Measurements from ENCODE around the gene LCE1B. TPM values are rescaled to one million over a fixed set of nuclear protein-coding genes. Genes with fewer than 3 reads are reported as not detected.

LCE1B gene
- total RNA-seq, 6 donors from 2014 or later: not detected

DNA sequence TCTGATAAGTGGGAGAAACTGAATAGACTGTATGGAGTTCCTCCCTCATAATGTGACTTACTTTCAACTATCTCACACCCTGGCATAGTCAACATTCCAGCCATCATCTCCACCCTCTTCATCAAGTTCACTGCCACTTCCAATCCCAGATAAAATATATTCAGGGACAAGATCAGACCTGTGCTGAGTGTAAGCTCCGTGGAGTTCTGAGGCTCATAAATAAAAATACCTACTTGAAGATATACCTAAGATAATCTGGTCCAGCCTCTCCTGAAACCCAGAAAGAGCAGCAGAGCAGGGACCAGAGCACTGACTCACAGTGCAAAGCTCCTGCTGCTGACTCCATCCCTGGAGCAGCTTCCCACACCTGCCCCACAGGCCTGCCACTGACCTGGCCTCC is 46.3 kb downstream of the LCE1B start:
- Histone ChIP-seq H3K9me3 (no peaks in the 10 kb centered on the region), H3K4me1 (no peaks in the 10 kb centered on the region), H3K36me3 (no peaks in the 10 kb centered on the region), H3K4me3 (no peak overlapping the region), H3K27me3 (no peaks in the 10 kb centered on the region), H3K27ac (no peak overlapping the region)
- no peak for TF ChIP-seq EP300 (IDR thresholded peaks at IDR 0.05)
- TF ChIP-seq, protein P1, sequence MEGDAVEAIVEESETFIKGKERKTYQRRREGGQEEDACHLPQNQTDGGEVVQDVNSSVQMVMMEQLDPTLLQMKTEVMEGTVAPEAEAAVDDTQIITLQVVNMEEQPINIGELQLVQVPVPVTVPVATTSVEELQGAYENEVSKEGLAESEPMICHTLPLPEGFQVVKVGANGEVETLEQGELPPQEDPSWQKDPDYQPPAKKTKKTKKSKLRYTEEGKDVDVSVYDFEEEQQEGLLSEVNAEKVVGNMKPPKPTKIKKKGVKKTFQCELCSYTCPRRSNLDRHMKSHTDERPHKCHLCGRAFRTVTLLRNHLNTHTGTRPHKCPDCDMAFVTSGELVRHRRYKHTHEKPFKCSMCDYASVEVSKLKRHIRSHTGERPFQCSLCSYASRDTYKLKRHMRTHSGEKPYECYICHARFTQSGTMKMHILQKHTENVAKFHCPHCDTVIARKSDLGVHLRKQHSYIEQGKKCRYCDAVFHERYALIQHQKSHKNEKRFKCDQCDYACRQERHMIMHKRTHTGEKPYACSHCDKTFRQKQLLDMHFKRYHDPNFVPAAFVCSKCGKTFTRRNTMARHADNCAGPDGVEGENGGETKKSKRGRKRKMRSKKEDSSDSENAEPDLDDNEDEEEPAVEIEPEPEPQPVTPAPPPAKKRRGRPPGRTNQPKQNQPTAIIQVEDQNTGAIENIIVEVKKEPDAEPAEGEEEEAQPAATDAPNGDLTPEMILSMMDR (IDR thresholded peaks at IDR 0.05): no peak
- no peak for TF ChIP-seq POLR2AphosphoS5 (IDR thresholded peaks at IDR 0.05)
- no peak for TF ChIP-seq POLR2A (IDR thresholded peaks at IDR 0.05)
- WGBS, 2 donors: 75 to 77% methylated on average over 1 of the region's 1 CpG
- no peak for DNase-seq
- no peak for ATAC-seq (ENCODE audit: low FRiP score in 2 of 2)

DNA sequence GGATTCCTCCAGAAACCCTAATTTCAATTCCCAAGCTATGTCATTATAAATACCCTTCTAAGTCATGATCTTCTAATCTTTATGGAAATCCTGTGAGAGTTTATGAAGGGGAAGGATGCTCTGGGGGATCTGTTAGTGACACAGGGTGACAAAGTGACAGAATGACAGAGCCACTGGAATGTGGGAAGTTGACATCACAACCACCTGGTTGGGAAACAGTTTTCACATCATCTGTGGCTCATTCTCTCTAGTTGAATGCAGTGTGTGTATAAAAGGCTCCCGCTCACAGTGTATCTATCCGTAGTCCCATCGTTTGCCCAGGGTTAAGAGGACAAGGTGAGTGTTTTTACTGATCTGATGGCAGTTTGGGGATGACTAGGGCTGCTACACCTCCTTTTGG is 47.9 kb downstream of the LCE1B start, which contains the start of gene LCE7A:
Gene LCE7A, plus strand, starts transcription at position 301 of the 400 bp plus-strand sequence. CDS start 702 bp downstream, outside the sequence.
- DNase-seq (no peak), ATAC-seq (ENCODE audit: low FRiP score in 2 of 2) (no peak)
- Histone ChIP-seq H3K36me3 (no peaks in the 10 kb centered on the region), H3K4me3 (no peak within 1 kb of the TSS), H3K9me3 (no peaks in the 10 kb centered on the region), H3K27ac (no peak within 1 kb of the TSS), H3K27me3 (no peaks in the 10 kb centered on the region), H3K4me1 (no peaks in the 10 kb centered on the region)
- TF ChIP-seq, protein P1 (IDR thresholded peaks at IDR 0.05): no peak
- TF ChIP-seq POLR2A (IDR thresholded peaks at IDR 0.05) (no peak), EP300 (IDR thresholded peaks at IDR 0.05) (no peak), POLR2AphosphoS5 (IDR thresholded peaks at IDR 0.05) (no peak)
- 77 to 90% methylated on average over 3 of the region's 3 CpGs for WGBS, 2 donors

DNA sequence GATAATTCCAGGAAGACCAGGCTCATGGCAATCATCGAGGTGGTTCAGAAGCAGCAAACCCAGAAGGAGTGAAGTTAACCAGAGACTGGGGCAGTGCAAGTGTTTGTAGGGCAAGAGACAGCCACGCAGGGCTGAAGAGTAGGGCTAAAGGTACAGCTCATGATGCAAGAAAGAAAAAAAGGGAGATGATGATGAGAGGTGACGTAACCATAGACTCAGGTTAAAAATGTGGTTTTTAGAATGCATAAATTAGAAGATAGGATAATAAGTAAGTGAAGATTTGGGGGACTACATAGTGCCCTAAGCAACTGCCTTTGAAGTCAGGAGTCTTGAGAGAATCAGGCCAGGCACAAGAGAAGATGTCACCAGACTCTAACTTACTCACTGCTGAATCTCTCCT is 48.4 kb downstream of the LCE1B start:
- no peaks in the 10 kb centered on the region for H3K36me3 ChIP-seq
- no peaks in the 10 kb centered on the region for H3K4me1 ChIP-seq
- 77 to 80% methylated on average over 3 of the region's 3 CpGs for WGBS, 2 donors
- H3K4me3 ChIP-seq: no peak overlapping the region
- H3K27ac ChIP-seq: no peak overlapping the region
- H3K9me3 ChIP-seq: no peaks in the 10 kb centered on the region
- DNase-seq: no peak
- H3K27me3 ChIP-seq: no peaks in the 10 kb centered on the region
- ATAC-seq (ENCODE audit: low FRiP score in 2 of 2): no peak
- TF ChIP-seq EP300 (IDR thresholded peaks at IDR 0.05) (no peak), POLR2AphosphoS5 (IDR thresholded peaks at IDR 0.05) (no peak), POLR2A (IDR thresholded peaks at IDR 0.05) (no peak)
- TF ChIP-seq, protein P1 (IDR thresholded peaks at IDR 0.05): no peak

DNA sequence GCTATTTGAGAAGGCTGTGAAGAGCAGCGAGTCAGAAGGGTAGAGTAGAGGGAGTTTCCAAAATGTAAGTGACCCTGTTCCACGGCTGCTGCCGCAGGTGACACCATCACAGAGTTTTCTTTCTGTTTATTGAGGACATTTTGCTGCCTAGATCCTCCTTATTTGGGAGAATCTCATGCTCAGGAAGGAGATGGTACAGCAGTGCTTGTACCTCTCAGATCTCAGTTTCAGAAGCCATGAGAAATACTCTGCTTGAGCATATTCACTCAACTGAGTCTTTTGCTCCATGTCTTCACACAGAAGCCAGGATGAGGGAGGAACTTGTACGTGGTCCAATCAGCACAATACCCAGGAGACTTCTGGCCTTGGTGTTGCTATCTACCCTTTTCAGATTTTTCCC is 49.6 kb downstream of the LCE1B start:
- Histone ChIP-seq H3K4me3 (no peak overlapping the region), H3K9me3 (no peaks in the 10 kb centered on the region), H3K27ac (no peak overlapping the region), H3K27me3 (no peaks in the 10 kb centered on the region), H3K4me1 (no peaks in the 10 kb centered on the region), H3K36me3 (no peaks in the 10 kb centered on the region)
- 75 to 76% methylated on average over 4 of the region's 4 CpGs for WGBS, 2 donors
- ATAC-seq (ENCODE audit: low FRiP score in 2 of 2) (no peak), DNase-seq (no peak)
- TF ChIP-seq EP300 (IDR thresholded peaks at IDR 0.05): no peak
- no peak for TF ChIP-seq POLR2AphosphoS5 (IDR thresholded peaks at IDR 0.05)
- TF ChIP-seq POLR2A (IDR thresholded peaks at IDR 0.05): no peak
- TF ChIP-seq, protein P1 (IDR thresholded peaks at IDR 0.05): no peak

Other genes with a start within 250 kb of the LCE1B start
- not detected for gene LCE3E, start 245.2 kb upstream of the LCE1B start, total RNA-seq
- gene LCE3D, start 231.5 kb upstream of the LCE1B start, total RNA-seq: not detected
- not detected for gene LCE3C, start 211.7 kb upstream of the LCE1B start, total RNA-seq
- not detected for gene LCE3B, start 198.2 kb upstream of the LCE1B start, total RNA-seq
- not detected for gene LCE3A, start 188.9 kb upstream of the LCE1B start, total RNA-seq
- not detected for gene LCE2D, start 148.6 kb upstream of the LCE1B start, total RNA-seq
- not detected for gene LCE2C, start 136.7 kb upstream of the LCE1B start, total RNA-seq
- gene LCE2B, start 125.8 kb upstream of the LCE1B start, total RNA-seq: not detected
- not detected for gene LCE2A, start 113.6 kb upstream of the LCE1B start, total RNA-seq
- gene LCE4A, start 103.8 kb upstream of the LCE1B start, total RNA-seq: not detected
- gene KPRP, start 53.9 kb upstream of the LCE1B start, total RNA-seq: not detected
- not detected for gene LCE1F, start 36.8 kb upstream of the LCE1B start, total RNA-seq
- gene LCE1E, start 25.7 kb upstream of the LCE1B start, total RNA-seq: not detected
- gene LCE1D, start 15.2 kb upstream of the LCE1B start, total RNA-seq: not detected
- gene LCE1C, start 5.3 kb upstream of the LCE1B start, total RNA-seq: not detected
- not detected for gene LCE1A, start 15.5 kb downstream of the LCE1B start, total RNA-seq
- not detected for gene LCE6A, start 30.9 kb downstream of the LCE1B start, total RNA-seq
- not detected for gene LCE7A, start 48.0 kb downstream of the LCE1B start, total RNA-seq
- not detected for gene SMCP, start 66.4 kb downstream of the LCE1B start, total RNA-seq
- under 1 TPM in 4 of 6 donors, not detected in 2; 0.23 to 0.69 (median 0.35) TPM for gene IVL, start 96.6 kb downstream of the LCE1B start, total RNA-seq
- not detected for gene SPRR5, start 135.2 kb downstream of the LCE1B start, total RNA-seq
- gene SPRR4, start 158.7 kb downstream of the LCE1B start, total RNA-seq: not detected
- gene SPRR1A, start 172.1 kb downstream of the LCE1B start, total RNA-seq: not detected
- gene SPRR3, start 189.8 kb downstream of the LCE1B start, total RNA-seq: not detected
- not detected for gene SPRR1B, start 219.2 kb downstream of the LCE1B start, total RNA-seq
- under 1 TPM in 1 of 6 donors, not detected in 5; 0.40 TPM for gene SPRR2D, start 229.1 kb downstream of the LCE1B start, total RNA-seq
- not detected for gene SPRR2A, start 245.5 kb downstream of the LCE1B start, total RNA-seq

Data from upper lobe of left lung (tissue), 6 donors.